Right lobe of liver (tissue), 6 donors: ENCODE measurements around the gene PCSK6. TPM values are rescaled to one million over a fixed set of nuclear protein-coding genes. Genes with fewer than 3 reads are reported as not detected.
A peak's percentile ranks its signal among the peaks of the same experiment; 100 is the strongest.

Source experiments
- ATAC-seq, 4 donors: fragments of 200-7000 bp; cut with Tn5 transposase; one replicate each; pipeline ENCODE4 v1.9.1; 2020; ENCODE audit warnings: mild to moderate bottlenecking in 4 of 4, moderate library complexity in 4 of 4
- DNase-seq, 3 donors: peaks; one replicate each; pipeline ENCODE4 v3.0.0-alpha.2; 2020
- H3K27ac ChIP-seq, 3 donors: fragments of 200-600 bp; one replicate each; pipeline ENCODE4 v1.8.0; 2022
- H3K27me3 ChIP-seq, 2 donors: fragments of 200-600 bp; one replicate each; pipeline ENCODE4 v1.8.0; 2022
- H3K36me3 ChIP-seq, 4 donors: fragments of 200-600 bp; sonication (generic) in 1 of 4; one replicate each; pipeline versions ENCODE4 v1.5.1 to v1.8.0; 2017 to 2022; ENCODE audit warnings: control low read depth in 1 of 4
- H3K4me1 ChIP-seq, 4 donors: fragments of 200-600 bp; sonication (generic) in 1 of 4; one replicate each; pipeline versions ENCODE4 v1.5.1 to v1.8.0; 2017 to 2022; ENCODE audit warnings: control low read depth in 1 of 4
- H3K4me3 ChIP-seq, 3 donors: fragments of 200-600 bp; one replicate each; pipeline ENCODE4 v1.8.0; 2022
- H3K9me3 ChIP-seq, 4 donors: fragments of 200-600 bp; sonication (generic) in 1 of 4; one replicate each; pipeline versions ENCODE4 v1.5.1 to v1.8.0; 2017 to 2022; ENCODE audit warnings: control low read depth in 1 of 4
- CTCF ChIP-seq, 4 donors: fragments of 200-600 bp in 3 of 4; fragments of 450-650 bp in 1 of 4; IDR thresholded peaks; one replicate each; pipeline versions ENCODE4 v1.5.1 to v1.8.0; 2016 to 2022; ENCODE audit warnings: antibody characterized with exemption in 4 of 4, mild to moderate bottlenecking in 2 of 4
- POLR2A ChIP-seq: fragments of 450-650 bp; IDR thresholded peaks from one replicate; pipeline ENCODE4 v1.6.1; 2017; ENCODE audit warnings: antibody characterized with exemption, mild to moderate bottlenecking
- WGBS: methylation state at CpG from one replicate; pipeline ENCODE4 v1.1.6; 2018; ENCODE audit warnings: low coverage, low lambda C conversion rate; ENCODE audit not compliant: insufficient coverage; ENCODE audit errors: missing lambda C conversion rate; 5-methylcytosine and 5-hydroxymethylcytosine counted together
- intact Hi-C, 2 donors: fragments of 100-400 bp; cut with DNase I; formaldehyde crosslinking; loops; one replicate each; pipeline versions ENCODE4 v1.11.2 to v1.14.1; 2022
- total RNA-seq, 6 experiments: library from RNA; depleted of rRNA in 2 of 6; stranded (reverse); fragments of >200 nt in 2 of 6; fragmentation: NEBNext Ultra II Directional in 3 of 6; extraction: Animal tissue kit (Norgen Biotek cat#: 25700) in 3 of 6; gene quantifications; one replicate each; pipeline versions ENCODE4 v1.1.0 to v1.2.4, GENCODE V29; 2016 to 2023
- donor health status: DM: no; HTN: yes; CAD: no.
- donor health status: DM: no; HTN: no; CAD: no.
- donor health status: DM: no; HTN: no; CAD: no.
- donor health status: DM: no; HTN: yes; CAD: no.
- donor health status: DM: no; HTN: yes; CAD: no.

Gene PCSK6
- total RNA-seq, 6 experiments from 2014 or later = 165 to 218 (median 207) TPM

GRCh38 chr15:101264011-101264410 lies 225.5 kb downstream of the PCSK6 start:
- intact Hi-C loops = loop anchor here (5.0 to 10.0 kb wide), 2 partner anchors 177 to 339 kb away; no protein-coding TSS in a partner anchor
- no peak for DNase-seq
- WGBS = 83% methylated on average over 3 of the region's 4 CpGs

GRCh38 chr15:101262551-101262950 lies 227.0 kb downstream of the PCSK6 start:
- ATAC-seq = no peak
- H3K4me1 ChIP-seq = no peaks in the 10 kb centered on the region
- H3K9me3 ChIP-seq = no peaks in the 10 kb centered on the region
- no peak overlapping the region for H3K4me3 ChIP-seq
- no peaks in the 10 kb centered on the region for H3K36me3 ChIP-seq
- no peak for TF ChIP-seq POLR2A
- no peak for TF ChIP-seq CTCF (IDR thresholded peaks at IDR 0.05)
- no peaks in the 10 kb centered on the region for H3K27me3 ChIP-seq
- intact Hi-C loops = loop anchor here (5.0 to 10.0 kb wide), 2 partner anchors 175 to 338 kb away; no protein-coding TSS in a partner anchor
- no peak overlapping the region for H3K27ac ChIP-seq
- WGBS = 60% methylated on average over 4 of the region's 4 CpGs
- DNase-seq = no peak

More at GRCh38 chr15:101264011-101264410, 225.5 kb downstream of the PCSK6 start:
- H3K36me3 ChIP-seq = no peaks in the 10 kb centered on the region
- no peak overlapping the region for H3K4me3 ChIP-seq
- no peak overlapping the region for H3K27ac ChIP-seq
- H3K27me3 ChIP-seq = no peaks in the 10 kb centered on the region
- TF ChIP-seq POLR2A = no peak
- no peak for TF ChIP-seq CTCF (IDR thresholded peaks at IDR 0.05)
- peak in 1 of 4 donors; percentile 13 for ATAC-seq
- no peaks in the 10 kb centered on the region for H3K9me3 ChIP-seq
- H3K4me1 ChIP-seq = no peaks in the 10 kb centered on the region

GRCh38 chr15:101258238-101259144 lies 231.0 kb downstream of the PCSK6 start:
- TF ChIP-seq CTCF (IDR thresholded peaks at IDR 0.05) (peak; percentile 85 to 94 (median 88)), POLR2A (no peak)
- H3K4me3 ChIP-seq = no peak overlapping the region
- H3K9me3 ChIP-seq = no peaks in the 10 kb centered on the region
- ATAC-seq (peak; percentile 80 to 89 (median 84)), DNase-seq (no peak)
- intact Hi-C loops = loop anchor here (5.0 kb wide), 1 partner anchor 246 kb away; no protein-coding TSS in a partner anchor
- H3K4me1 ChIP-seq = no peaks in the 10 kb centered on the region
- 27% methylated on average over 9 of the region's 11 CpGs for WGBS
- no peaks in the 10 kb centered on the region for H3K27me3 ChIP-seq
- no peaks in the 10 kb centered on the region for H3K36me3 ChIP-seq
- no peak overlapping the region for H3K27ac ChIP-seq

DNA sequence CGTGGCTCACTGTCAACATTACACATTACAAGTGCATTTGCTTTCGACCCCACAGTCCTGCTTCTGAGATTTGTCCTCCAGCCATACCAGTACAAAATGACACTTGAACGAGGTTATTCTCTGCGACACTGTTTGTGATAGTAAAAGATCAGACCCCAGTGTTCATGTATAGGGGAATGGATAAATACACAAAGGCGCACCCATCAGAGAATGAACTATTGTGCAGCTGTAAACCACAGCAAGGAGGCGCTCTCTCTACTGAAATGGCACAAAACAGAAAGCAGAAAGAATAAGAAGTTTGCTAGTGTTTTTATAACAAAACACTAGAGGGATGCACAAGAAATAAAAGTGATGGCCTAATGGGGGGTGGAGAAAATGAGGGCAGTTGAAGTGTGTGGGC lies 232.8 kb downstream of the PCSK6 start:
- Histone ChIP-seq H3K4me1 (peaks cover 0 to 6% (median 0%) of the 10 kb centered on the region in 4 donors), H3K4me3 (no peak overlapping the region), H3K27me3 (no peaks in the 10 kb centered on the region), H3K36me3 (no peaks in the 10 kb centered on the region), H3K9me3 (no peaks in the 10 kb centered on the region), H3K27ac (no peak overlapping the region)
- TF ChIP-seq CTCF (IDR thresholded peaks at IDR 0.05) = no peak
- intact Hi-C loops = loop anchor here (5.0 kb wide), 1 partner anchor 244 kb away; no protein-coding TSS in a partner anchor
- 81% methylated on average over 6 of the region's 6 CpGs for WGBS
- ATAC-seq (no peak), DNase-seq (no peak)
